GM04503 (cell line): Measurements from ENCODE around the gene RBM33.

ENCODE experiments used
- DNase-seq: peaks from one replicate; pipeline ENCODE4 v3.0.0-alpha.2; 2012; ENCODE audit warnings: low read depth

RBM33 gene

DNA sequence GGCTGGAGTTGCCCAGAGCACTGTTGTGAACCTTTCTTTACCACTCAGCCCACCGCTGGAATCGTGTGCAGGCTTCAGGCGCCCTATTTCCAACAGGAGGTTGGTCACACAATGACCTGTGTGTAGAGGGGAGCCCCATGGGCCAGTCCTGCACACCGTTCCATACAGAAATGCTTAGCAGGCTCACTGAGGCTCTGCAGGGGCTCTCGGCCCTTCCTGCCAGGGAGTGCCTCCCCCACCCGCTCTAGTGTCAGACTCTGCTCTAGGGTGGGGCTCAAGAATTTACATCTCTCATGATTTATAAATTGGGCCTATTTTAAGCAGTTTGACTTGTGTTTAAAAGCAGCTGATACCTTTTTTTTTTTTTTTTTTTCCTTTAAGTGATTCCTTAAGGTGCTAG is 125.8 kb downstream of the RBM33 start:
- no peak for DNase-seq

DNA sequence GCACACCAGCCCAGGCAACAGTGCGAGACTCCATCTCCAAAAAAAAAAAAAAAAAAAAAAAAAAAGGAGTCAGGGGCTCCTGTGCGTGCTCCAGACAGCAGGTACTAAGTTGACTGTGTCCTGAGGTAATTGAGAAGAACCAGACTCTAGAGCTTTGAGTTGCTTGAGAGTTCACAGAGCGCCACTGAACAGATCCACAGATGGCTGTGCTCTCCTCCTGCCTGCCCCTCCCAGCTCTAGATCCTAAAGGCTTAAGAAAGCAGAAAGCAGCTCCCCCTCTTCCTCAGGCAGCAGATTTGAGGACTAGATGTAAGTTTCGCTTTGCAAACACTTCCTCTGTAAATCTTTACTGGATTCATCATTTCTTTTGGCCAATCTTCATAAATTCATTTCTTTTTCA is 129.1 kb downstream of the RBM33 start:
- no peak for DNase-seq

DNA sequence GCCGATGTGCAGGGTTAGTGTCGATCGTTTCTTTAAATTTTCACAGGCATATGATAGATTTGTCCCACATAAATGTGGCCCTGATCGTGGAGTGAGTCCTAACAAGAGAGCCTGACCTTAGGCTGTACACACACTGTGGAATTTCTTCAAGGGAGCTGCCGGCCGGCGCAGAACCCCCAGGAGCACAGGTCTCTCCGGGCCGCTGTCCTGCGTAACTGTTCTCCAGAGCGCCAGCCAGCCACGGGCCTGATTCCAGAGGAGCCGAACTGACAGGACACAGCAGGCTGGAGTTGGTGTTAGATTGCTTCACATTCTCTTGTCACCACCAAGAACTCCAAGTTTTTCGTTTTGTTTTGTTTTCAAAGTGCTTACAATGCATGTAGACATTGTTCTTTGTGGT is 130.5 kb downstream of the RBM33 start:
- no peak for DNase-seq

DNA sequence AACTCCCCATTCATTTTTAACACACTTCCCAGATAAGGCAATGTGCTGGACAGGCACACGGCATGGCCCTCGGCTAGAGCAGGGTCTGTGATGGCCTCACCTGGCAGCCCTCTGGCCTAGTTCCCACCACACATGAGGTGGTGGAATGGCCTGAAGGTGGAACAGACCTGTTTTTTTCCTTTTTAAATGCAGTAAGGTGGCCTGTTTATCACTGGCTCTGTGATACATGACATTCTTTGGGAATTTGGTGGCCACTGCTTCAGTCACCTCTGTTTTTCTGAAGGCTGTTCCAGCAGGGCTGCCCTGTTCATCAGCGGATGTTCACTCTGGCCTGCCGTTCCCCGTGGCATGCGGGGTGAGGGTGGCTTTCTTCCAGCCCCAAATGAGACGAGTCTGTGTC is 131.2 kb downstream of the RBM33 start:
- DNase-seq = no peak

DNA sequence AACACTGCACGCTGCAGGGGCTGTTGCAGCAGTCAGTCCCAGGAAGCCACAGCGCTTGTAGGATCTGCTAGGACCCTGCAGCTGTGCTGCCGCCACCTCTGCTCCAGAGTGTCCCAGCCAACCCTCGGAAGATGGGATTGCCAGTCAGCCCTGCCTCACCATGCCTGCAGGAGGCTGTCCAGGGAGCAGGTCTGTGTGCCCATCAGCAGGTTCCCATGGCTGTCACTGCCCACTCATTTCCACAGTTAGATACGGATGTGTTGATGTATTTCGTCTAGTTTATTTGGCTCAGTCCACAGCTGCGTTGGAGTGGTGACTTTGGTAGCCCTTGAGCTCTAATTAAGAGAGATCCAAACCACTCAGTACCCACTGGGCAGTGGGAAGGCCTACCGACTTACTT is 132.1 kb downstream of the RBM33 start:
- DNase-seq = no peak

DNA sequence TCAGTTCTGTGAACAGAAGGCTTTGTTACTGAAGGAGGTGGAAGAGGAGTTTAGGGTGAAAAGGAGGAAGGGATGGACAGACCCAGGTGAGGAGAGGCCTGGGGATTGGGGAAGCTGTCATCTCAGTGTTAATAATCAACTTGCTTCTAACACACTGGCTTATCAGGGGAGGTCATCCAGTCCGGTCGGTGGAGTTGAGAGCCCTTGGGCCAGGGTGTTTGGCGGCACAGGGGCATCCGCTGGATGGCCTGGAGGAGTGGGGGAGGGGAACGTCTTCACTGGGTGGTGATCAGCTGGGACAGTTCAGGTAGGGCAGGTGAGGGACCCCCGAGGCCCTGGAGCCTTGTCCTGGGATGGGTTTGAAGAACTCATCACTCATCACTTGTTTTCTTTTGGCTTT is 133.9 kb downstream of the RBM33 start:
- no peak for DNase-seq

DNA sequence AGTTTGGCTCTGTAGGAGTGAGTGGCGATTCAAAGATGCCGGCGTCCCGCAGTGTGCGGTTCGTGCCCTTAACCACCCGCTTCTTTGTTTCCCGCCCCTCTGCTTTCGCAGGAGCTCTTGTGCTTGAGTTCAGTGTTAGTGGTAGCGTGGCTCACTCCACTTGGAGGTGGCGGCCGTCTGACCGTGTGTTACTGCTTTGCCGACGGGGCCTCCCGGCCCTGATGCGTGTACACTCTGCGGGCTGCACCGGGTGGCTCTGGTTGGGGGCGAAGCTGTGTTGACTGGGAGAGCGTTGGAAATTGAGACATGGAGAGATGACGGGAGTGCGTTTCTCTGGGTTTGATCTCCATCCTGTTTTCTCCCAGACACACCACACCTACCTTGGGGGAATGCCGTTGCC is 136.4 kb downstream of the RBM33 start:
- no peak for DNase-seq

DNA sequence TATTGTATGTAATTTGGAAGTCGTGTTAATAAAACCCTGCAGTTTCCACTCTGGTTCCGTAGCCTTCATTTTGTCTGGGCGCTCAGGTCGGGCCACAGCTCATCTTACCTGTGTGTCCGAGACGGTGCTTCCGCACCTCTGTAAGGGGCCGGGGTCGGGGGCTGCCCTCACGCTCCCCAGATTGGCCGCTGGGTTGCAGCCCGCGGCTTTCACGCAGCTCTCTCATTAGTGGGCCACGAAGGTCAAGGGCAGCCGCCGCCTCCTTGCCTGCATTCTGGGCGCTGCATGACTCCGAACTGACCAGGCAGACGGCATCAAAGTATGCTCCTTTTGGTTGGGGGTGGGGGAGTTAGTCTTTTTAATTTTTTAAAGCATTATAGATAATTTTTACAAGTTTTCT is 137.0 kb downstream of the RBM33 start:
- no peak for DNase-seq

DNA sequence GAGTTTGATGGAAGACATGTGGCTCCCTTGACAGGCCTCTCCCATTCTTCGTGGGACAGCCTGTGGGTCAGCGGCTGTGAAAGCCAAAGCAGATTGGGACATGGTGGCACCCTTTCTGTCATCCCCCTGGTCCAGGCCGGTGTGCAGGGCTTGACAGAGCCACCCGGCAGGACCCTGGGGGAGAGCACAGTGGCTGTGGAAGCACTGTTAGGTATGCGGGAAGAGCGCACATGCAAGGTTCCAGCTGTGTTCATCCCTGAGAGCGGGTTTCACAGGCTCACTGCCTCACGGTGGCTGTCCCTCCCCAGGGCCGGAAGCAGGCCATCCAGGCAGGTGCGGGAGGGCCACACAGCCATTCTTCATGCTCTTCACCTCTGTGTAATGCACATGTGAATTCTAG is 138.0 kb downstream of the RBM33 start:
- no peak for DNase-seq

DNA sequence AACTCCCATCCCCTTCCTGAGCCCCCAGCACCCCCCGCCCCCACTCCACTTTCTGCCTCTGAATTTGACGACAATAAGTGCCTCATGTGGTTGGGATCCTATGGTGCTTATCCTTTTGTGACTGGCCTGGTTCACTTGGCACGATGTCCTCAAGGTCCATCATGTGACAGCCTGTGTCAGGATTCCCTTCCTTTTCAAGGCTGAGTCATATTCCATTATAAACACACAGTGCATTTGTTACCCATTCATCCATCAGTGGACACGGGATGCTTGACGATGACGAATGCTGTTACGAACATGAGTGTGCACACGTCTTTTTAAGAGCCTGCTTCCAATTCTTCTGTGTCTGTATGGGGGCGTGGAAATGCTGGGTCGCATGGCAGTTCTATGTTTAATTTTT is 141.1 kb downstream of the RBM33 start:
- DNase-seq = no peak

DNA sequence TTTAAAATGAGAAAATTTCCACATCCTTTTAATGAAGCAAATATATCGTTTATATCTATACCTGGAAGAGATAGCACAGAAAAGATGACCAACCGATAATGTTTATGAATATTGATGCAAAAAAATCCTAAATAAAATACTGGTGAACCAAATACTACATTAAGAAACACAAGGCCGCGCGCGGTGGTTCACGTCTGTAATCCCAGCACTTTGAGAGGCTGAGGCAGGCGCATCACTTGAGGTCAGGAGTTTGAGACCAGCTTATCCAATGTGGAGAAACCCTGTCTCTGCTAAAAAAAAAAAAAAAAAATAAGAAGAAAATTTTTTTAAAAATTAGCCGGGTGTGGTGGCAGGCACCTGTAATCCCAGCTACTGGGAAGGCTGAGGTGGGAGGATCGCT is 142.0 kb downstream of the RBM33 start:
- DNase-seq = no peak

DNA sequence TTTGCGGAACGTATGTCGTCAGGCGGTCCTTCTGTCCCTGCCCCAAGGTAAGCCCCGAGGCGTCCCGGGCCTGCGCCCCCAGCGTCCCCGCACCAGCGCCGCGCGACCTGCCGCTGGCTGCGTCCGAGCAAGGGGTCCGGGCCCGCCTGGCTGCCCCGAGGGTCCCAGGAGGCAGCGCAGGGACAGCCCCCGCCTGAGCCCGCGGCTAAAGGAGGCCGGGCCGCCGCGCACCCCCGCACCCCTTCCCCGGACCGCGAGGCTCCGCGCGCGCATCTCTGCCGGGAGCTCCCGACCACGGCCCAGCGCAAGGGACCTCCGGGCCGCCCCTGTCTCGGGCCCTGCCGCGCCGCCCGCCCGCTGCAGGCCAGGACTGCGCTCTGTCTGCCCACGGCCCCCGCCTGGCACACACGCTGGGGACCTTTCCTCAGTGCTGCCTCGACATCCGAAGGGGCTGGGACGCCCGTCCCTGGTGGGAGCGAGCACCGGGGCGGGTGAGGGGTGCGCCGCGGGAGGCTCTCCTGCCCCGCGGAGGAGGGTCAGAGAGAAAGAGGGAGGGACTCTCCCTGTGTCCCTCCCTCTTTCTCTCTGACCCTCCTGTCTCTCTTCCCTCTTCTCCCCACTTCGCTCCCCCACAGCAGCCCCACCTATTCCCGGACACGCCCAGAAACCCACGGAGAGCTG is 142.8 kb downstream of the RBM33 start:
- no peak for DNase-seq

DNA sequence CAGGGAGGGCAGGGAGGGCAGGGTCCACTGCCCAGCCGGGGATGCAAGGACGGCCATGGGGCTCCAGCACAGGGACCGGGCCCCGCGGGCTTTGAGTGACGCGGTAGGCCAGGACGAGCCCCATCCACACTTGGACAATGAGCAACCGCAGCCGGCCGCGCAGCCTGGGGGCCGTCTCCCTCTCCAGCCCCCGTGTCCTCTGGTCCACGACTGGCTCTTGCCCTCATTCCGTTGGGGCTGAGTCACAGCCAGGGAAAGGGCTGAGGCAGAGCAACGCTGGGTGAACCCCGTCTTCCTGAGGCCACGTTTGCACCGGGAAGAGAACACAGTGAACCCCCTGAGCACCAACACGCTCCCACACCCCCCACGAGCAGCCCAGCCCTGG is 144.1 kb downstream of the RBM33 start:
- DNase-seq = no peak

DNA sequence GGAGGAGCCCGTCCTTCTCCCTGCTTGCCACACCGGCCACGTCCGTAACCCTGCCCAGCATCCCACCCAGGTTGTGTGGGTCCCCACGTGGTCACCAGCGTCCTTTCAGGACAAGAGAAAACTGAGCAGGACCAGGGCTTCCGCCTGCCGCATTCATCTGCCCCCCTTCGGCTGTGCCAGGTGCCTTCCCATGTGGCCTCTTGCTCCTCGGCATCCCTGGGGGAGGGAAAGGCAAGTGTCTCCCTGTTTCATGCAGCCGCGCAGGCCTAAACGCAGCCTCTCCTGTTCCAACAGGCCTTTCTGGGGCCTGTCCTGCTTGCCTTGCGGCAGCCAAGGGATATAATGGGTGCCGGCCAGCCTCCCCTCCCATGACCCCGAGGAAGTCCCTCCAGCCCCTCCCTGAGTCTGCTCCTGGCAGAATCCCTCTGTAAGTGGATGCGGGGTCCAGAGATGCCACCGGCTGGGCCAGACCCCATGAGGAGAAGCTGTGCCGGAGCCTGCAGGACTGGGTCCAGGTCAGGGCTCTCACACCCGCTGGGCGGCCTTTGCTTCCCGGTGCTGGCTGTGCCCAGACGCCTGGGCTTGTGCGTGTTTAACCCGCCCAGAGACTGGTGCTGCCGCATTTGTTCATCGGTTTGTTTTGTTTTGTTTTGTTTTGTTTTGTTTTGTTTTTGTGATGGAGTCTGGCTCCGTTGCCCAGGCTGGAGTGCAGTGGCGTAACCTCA is 144.7 kb downstream of the RBM33 start:
- DNase-seq = no peak

DNA sequence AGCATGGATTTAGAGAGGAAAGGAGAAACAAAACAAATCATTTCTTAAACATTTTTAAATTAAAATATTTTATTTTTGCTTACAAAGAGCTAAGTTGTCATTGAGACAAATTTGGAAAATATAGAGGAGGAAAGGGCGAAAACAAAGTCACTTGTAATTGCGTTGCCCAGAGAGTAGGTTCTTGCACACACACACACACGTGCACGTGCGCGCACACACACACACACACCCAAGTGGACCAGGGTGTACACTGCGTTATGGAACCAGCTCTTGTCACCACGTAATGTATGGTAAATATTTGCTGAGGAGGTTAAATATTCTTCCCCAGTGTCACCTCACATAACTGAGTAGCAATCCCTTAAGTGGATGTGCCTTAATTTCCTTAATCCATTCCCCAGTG is 146.2 kb downstream of the RBM33 start:
- DNase-seq = no peak

DNA sequence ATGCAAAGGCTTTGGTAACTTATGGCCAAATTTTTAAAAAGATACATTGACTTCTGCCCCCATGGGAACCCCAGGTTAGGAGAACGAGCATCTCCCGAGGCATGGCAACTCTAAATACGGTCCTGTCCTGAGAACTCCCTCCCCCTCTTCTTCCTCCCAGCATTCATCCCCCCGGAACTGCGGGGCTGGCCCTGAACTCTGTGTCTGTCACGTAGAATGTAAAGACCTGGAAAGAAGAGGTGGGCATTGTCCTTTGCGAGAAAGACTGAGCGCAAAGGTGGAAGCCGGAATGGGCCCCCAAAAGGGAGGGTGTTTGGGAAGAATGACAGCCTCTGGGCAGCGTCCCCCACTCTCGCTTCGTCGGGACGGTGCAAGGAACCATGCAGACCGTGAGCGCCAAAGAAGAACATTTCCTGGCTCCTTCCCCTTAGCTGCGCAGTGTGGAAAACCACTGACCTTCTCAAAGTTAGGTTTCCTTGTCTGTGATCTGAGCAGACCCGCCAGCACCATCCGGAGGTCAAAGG is 146.8 kb downstream of the RBM33 start:
- DNase-seq = no peak

DNA sequence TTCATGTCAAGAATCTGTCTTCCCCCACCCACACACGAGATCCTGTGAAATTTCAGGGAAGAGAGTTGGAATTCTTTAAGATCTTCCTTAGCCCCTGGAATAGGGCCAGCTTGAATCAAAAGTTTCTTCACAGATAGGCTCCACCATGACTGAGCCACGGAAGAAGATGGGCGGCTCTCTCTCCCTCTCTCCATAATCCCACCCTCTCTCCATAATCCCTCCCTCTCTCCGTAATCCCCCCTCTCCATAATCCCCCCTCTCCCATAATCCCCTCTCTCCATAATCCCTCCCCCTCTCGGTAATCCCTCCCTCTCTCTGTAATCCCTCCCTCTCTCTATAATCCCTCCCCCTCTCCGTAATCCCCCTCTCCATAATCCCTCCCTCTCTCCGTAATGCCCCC is 147.4 kb downstream of the RBM33 start:
- no peak for DNase-seq

DNA sequence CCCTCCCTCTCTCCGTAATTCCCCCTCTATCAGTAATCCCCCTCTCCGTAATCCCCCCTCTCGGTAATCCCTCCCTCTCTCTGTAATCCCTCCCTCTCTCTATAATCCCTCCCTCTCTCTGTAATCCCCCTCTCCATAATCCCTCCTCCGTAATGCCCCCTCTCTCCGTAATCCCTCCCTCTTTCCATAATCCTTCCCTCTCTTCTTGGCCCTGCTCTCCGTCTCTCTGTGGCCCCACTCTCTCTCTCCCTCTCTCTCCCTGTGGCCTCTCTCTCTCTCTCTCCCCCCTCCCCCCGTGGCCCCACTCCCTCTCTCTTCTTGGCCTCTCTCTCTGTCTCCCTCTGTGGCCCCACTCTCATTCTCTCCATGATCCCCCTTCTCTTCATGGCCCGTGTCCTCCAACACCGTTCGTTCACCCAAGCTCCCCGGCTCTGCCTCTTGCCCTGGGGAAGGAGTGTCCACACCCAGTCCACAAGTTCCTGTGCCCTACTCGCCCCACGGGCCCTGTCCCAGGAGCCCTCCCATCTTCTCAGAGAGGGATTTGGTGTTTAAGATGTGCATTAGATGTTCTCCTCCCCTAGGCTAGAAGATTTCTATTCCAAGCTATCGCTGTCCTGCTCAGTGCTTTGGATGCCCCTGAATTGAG is 148.0 kb downstream of the RBM33 start:
- no peak for DNase-seq

DNA sequence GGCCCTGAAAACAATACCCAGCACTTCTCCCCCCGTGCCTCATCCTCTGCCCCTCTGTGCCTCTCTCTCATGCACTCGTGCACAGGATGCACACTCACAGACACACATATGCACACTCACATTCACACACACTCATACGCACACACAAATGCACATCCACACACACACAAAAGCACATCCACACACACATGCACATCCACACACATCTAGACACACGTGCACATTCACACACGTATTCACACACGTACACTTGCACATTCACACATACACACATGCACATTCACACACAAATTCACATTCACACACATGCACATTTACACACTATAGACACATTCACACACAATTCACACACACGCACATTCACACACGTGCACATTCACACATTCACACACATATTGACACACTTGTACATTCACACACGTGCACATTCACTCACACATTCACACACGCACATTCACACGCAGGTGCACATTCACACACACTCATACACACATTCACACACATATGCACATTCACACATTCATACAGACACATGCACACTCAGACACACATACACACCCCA is 148.6 kb downstream of the RBM33 start:
- no peak for DNase-seq

DNA sequence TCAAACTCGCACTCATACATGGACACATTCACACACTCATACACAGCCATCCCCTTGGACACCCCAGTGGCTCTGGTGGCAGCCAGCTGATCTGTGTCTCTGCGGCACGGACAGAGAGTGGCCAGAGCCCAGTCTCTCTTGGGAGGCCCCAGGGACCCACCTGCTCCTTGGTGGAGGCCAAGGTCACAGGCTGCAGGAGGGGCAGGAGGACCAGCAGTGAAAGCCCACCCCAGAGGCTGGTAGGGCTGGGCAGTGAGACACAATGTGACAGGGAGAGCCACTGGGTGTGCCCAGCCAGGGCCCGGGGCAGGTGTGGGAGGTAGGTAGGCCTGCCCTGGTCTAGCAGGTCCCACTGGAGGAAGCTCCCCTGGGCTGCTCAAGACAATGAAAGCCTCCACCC is 149.3 kb downstream of the RBM33 start:
- DNase-seq = no peak

DNA sequence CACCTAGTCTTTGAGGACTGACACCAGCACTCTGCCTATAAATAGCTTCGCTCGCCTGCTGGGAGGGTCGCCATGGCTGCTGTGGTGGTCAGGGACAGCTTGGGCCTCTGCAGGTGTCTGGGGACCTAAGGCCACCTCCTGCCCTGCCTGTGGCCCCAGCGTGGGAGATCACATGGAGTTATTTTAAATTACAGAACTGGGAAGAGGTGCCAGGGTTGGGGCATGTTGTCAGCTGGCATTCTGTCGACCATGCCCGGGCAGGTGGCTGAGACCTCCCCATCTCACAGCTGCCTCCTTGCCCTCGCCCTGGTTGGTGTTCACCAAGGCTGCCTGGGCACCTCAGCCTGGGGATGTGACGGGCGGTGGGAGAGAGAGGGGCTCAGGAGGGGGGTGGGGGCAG is 149.7 kb downstream of the RBM33 start:
- DNase-seq = no peak

DNA sequence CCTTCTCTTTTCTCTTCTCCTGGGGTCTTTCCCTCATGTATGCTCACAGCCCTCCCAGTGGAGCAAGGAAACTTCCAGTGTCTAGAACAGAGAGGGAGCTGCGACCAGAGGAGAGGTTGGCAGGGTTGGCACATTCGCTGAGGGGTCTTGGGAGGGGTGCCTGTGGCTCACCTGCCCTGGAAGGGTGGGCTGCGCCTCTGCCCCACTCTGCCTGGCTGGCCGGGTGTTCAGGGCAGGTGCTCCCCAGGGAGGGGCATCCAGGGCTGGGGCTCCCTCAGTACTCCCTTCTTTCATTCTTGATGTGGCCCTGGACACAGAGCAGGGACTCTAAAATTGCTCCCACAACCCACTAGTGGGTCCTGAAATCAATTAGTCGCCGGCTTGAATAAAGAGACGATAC is 150.9 kb downstream of the RBM33 start:
- no peak for DNase-seq

DNA sequence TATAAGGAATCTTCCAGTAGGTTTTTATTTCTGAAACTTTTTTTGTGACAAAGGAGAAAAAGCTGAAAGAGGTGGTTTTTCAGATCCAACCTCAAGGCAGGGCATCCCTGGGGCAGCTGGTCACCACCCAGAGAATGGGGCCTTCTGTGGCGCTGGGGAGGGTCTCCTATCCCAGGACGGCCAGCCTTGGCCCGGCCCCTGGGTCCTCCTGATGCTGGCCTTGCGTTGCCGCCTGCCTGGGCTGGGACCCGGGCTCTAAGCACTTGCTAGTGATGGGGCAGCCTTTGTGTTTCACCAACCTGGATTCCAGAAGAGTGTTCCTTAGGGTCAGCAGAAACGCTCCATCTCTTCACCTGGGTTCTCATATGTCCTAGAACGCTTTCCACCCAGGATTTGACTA is 151.5 kb downstream of the RBM33 start:
- DNase-seq = no peak
